Measurements from ENCODE around the gene ABCC1. TPM values are rescaled to one million over a fixed set of nuclear protein-coding genes. Genes with fewer than 3 reads are reported as not detected.

Gene ABCC1
- polyA plus RNA-seq, 3 donors: 1.4 to 23.6 (median 3.0) TPM

- H2AFZ ChIP-seq (ENCODE audit: insufficient read depth, low read depth, low read length, poor library complexity, severe bottlenecking): no peak overlapping the region
- WGBS (ENCODE audit: insufficient coverage): 98% methylated on average over 11 of the region's 11 CpGs
- no peak overlapping the region for H3K4me2 ChIP-seq (replicated peaks; ENCODE audit: extremely low read depth, low read length, poor library complexity, severe bottlenecking)
- peaks cover 2 to 8% of the 10 kb centered on the region in 2 donors for H3K4me1 ChIP-seq (ENCODE audit: control insufficient read depth in 1 of 2, insufficient read depth in 2 of 2, low read length in 2 of 2)
- H3K4me1 Mint-ChIP-seq: peaks cover 27% of the 10 kb centered on the region
- no peaks in the 10 kb centered on the region for H3K79me2 ChIP-seq (ENCODE audit: insufficient read depth, low read length)
- intact Hi-C loops (cut with micrococcal nuclease): no loop called here
- H3K4me3 ChIP-seq (replicated peaks in 1 of 3; ENCODE audit: low read depth in 2 of 3, low read length in 3 of 3): no peak overlapping the region
- no peak for TF ChIP-seq CTCF (IDR thresholded peaks at IDR 0.05)
- H4K20me1 ChIP-seq (ENCODE audit: insufficient read depth, low read length): peaks cover 58% of the 10 kb centered on the region
- no peaks in the 10 kb centered on the region for H3K9me3 ChIP-seq (replicated peaks in 1 of 2; ENCODE audit: control insufficient read depth in 1 of 2, insufficient read depth in 1 of 2, low read length in 2 of 2)
- no peak overlapping the region for H3K4me3 Mint-ChIP-seq
- peaks cover 11 to 75% of the 10 kb centered on the region in 2 donors for H3K36me3 ChIP-seq (replicated peaks in 1 of 2; ENCODE audit: control insufficient read depth in 1 of 2, insufficient read depth in 2 of 2, low read length in 2 of 2)
- H3K27me3 Mint-ChIP-seq (ENCODE audit: low read depth in 3 of 3): no peaks in the 10 kb centered on the region
- H3K9ac ChIP-seq (ENCODE audit: insufficient read depth, low read length, poor library complexity, severe bottlenecking): no peak overlapping the region
- DNase-seq: no peak
- H3K27me3 ChIP-seq (ENCODE audit: control insufficient read depth in 2 of 2, insufficient read depth in 2 of 2, low read length in 2 of 2): no peaks in the 10 kb centered on the region
- H3K27ac Mint-ChIP-seq: peak overlapping the region in 1 of 7 donors; percentile 22
- H3K27ac ChIP-seq (ENCODE audit: low read depth in 1 of 2, low read length in 2 of 2): no peak overlapping the region
- peaks cover 52 to 62% of the 10 kb centered on the region in 2 donors for H3K36me3 Mint-ChIP-seq
- H3K9me3 Mint-ChIP-seq: no peaks in the 10 kb centered on the region
Measured at GRCh38 chr16:16025214-16025968, 76.0 kb downstream of the ABCC1 start.

- WGBS (ENCODE audit: insufficient coverage): 20% methylated on average over 1 of the region's 11 CpGs
- H3K27ac Mint-ChIP-seq: no peak overlapping the region
- peaks cover 10% of the 10 kb centered on the region for H3K4me1 Mint-ChIP-seq
- no peak overlapping the region for H3K27ac ChIP-seq (ENCODE audit: low read depth in 1 of 2, low read length in 2 of 2)
- H3K4me3 ChIP-seq (replicated peaks in 1 of 3; ENCODE audit: low read depth in 2 of 3, low read length in 3 of 3): no peak overlapping the region
- no peak overlapping the region for H2AFZ ChIP-seq (ENCODE audit: insufficient read depth, low read depth, low read length, poor library complexity, severe bottlenecking)
- peaks cover 50 to 64% of the 10 kb centered on the region in 2 donors for H3K36me3 Mint-ChIP-seq
- no peak for TF ChIP-seq CTCF (IDR thresholded peaks at IDR 0.05)
- no peaks in the 10 kb centered on the region for H3K79me2 ChIP-seq (ENCODE audit: insufficient read depth, low read length)
- H3K9ac ChIP-seq (ENCODE audit: insufficient read depth, low read length, poor library complexity, severe bottlenecking): no peak overlapping the region
- no peak overlapping the region for H3K4me3 Mint-ChIP-seq
- no peaks in the 10 kb centered on the region for H3K9me3 ChIP-seq (replicated peaks in 1 of 2; ENCODE audit: control insufficient read depth in 1 of 2, insufficient read depth in 1 of 2, low read length in 2 of 2)
- H3K4me1 ChIP-seq (ENCODE audit: control insufficient read depth in 1 of 2, insufficient read depth in 2 of 2, low read length in 2 of 2): no peaks in the 10 kb centered on the region
- H3K36me3 ChIP-seq (replicated peaks in 1 of 2; ENCODE audit: control insufficient read depth in 1 of 2, insufficient read depth in 2 of 2, low read length in 2 of 2): peaks cover 11 to 74% of the 10 kb centered on the region in 2 donors
- H3K27me3 ChIP-seq (ENCODE audit: control insufficient read depth in 2 of 2, insufficient read depth in 2 of 2, low read length in 2 of 2): no peaks in the 10 kb centered on the region
- no peaks in the 10 kb centered on the region for H3K9me3 Mint-ChIP-seq
- DNase-seq: no peak
- intact Hi-C loops (cut with micrococcal nuclease): no loop called here
- no peak overlapping the region for H3K4me2 ChIP-seq (replicated peaks; ENCODE audit: extremely low read depth, low read length, poor library complexity, severe bottlenecking)
- H3K27me3 Mint-ChIP-seq (ENCODE audit: low read depth in 3 of 3): no peaks in the 10 kb centered on the region
- H4K20me1 ChIP-seq (ENCODE audit: insufficient read depth, low read length): peaks cover 48% of the 10 kb centered on the region
Measured at GRCh38 chr16:16027728-16028310, 78.4 kb downstream of the ABCC1 start.
